ENCODE results near the gene FEM1C.

Gene FEM1C, protein sequence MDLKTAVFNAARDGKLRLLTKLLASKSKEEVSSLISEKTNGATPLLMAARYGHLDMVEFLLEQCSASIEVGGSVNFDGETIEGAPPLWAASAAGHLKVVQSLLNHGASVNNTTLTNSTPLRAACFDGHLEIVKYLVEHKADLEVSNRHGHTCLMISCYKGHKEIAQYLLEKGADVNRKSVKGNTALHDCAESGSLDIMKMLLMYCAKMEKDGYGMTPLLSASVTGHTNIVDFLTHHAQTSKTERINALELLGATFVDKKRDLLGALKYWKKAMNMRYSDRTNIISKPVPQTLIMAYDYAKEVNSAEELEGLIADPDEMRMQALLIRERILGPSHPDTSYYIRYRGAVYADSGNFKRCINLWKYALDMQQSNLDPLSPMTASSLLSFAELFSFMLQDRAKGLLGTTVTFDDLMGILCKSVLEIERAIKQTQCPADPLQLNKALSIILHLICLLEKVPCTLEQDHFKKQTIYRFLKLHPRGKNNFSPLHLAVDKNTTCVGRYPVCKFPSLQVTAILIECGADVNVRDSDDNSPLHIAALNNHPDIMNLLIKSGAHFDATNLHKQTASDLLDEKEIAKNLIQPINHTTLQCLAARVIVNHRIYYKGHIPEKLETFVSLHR

GRCh38 chr5:115544436-115545350 lies at the start of gene FEM1C:
TSS of gene FEM1C (minus strand) at chr5:115544775. CDS start at chr5:115543493, 1,282 bp downstream.
- Histone ChIP-seq H3K27me3 (ENCODE audit: insufficient read depth, low read length, poor library complexity, severe bottlenecking) (no peaks in the 10 kb centered on the region), H4K20me1 (ENCODE audit: insufficient read depth, low read length, poor library complexity, severe bottlenecking) (peaks cover 42% of the 10 kb centered on the region), H3K36me3 (ENCODE audit: insufficient read depth, low read length) (no peaks in the 10 kb centered on the region), H3K9ac (ENCODE audit: low read depth, low read length, poor library complexity, severe bottlenecking) (peak within 1 kb of the TSS; percentile 89), H2AFZ (ENCODE audit: low read length) (peak within 1 kb of the TSS; percentile 88), H3K4me2 (ENCODE audit: low read depth, low read length, poor library complexity, severe bottlenecking) (peak within 1 kb of the TSS; percentile 84), H3K9me3 (ENCODE audit: insufficient read depth, low read depth, low read length) (peaks cover 4% of the 10 kb centered on the region; the same call in 1 of the 2 replicates), H3K9me2 (replicated peaks; ENCODE audit: low read depth, low read length) (no peaks in the 10 kb centered on the region), H3F3A (ENCODE audit: low read depth) (no peaks in the 10 kb centered on the region), H3K79me2 (ENCODE audit: insufficient read depth, low read length) (peaks cover 44% of the 10 kb centered on the region), H3K4me1 (ENCODE audit: insufficient read depth, low read length, poor library complexity, severe bottlenecking) (no peaks in the 10 kb centered on the region), H3K4me3 (ENCODE audit: low read length, poor library complexity, severe bottlenecking) (peak within 1 kb of the TSS; percentile 85)
- TF ChIP-seq EZH2phosphoT487 (IDR thresholded peaks at IDR 0.05; ENCODE audit: borderline replicate concordance) (no peak), CTCF (conservative IDR thresholded peaks at IDR 0.05; ENCODE audit: low read length) (no peak)

DNA sequence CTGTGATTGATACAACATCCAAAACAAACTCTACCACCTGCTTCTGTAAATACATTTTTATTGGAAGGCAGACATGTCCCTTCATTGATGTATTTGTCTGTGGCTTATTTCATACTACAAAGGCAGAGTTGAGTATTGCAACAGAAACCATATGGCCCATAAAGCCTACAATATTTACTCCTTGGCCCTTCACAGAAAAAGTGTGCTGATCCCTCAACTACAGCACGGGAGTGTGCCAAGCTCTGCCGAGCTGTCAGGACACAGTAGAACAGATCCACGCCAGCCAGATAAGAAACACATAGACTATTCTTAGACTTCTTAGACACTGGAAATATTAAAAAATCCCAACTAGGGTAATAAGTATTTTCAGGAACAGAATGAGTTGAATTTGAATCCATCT lies 44.5 kb upstream of the FEM1C start:
- Histone ChIP-seq H3K4me2 (ENCODE audit: low read depth, low read length, poor library complexity, severe bottlenecking) (no peak overlapping the region), H3K9me2 (replicated peaks; ENCODE audit: low read depth, low read length) (no peaks in the 10 kb centered on the region), H3F3A (ENCODE audit: low read depth) (no peaks in the 10 kb centered on the region), H3K9ac (ENCODE audit: low read depth, low read length, poor library complexity, severe bottlenecking) (no peak overlapping the region), H3K36me3 (ENCODE audit: insufficient read depth, low read length) (no peaks in the 10 kb centered on the region), H4K20me1 (ENCODE audit: insufficient read depth, low read length, poor library complexity, severe bottlenecking) (no peaks in the 10 kb centered on the region), H3K27me3 (ENCODE audit: insufficient read depth, low read length, poor library complexity, severe bottlenecking) (no peaks in the 10 kb centered on the region), H3K79me2 (ENCODE audit: insufficient read depth, low read length) (no peaks in the 10 kb centered on the region), H2AFZ (ENCODE audit: low read length) (no peak overlapping the region), H3K4me1 (ENCODE audit: insufficient read depth, low read length, poor library complexity, severe bottlenecking) (no peaks in the 10 kb centered on the region), H3K4me3 (ENCODE audit: low read length, poor library complexity, severe bottlenecking) (no peak overlapping the region), H3K9me3 (ENCODE audit: insufficient read depth, low read depth, low read length) (no peaks in the 10 kb centered on the region)
- no peak for TF ChIP-seq EZH2phosphoT487 (IDR thresholded peaks at IDR 0.05; ENCODE audit: borderline replicate concordance)

- H3K27me3 ChIP-seq (ENCODE audit: insufficient read depth, low read length, poor library complexity, severe bottlenecking): no peaks in the 10 kb centered on the region
- H3K36me3 ChIP-seq (ENCODE audit: insufficient read depth, low read length): no peaks in the 10 kb centered on the region
- H3K9me2 ChIP-seq (replicated peaks; ENCODE audit: low read depth, low read length): no peaks in the 10 kb centered on the region
- no peaks in the 10 kb centered on the region for H3K9me3 ChIP-seq (ENCODE audit: insufficient read depth, low read depth, low read length)
- H3K4me2 ChIP-seq (ENCODE audit: low read depth, low read length, poor library complexity, severe bottlenecking): no peak overlapping the region
- H2AFZ ChIP-seq (ENCODE audit: low read length): no peak overlapping the region
- no peak overlapping the region for H3K4me3 ChIP-seq (ENCODE audit: low read length, poor library complexity, severe bottlenecking)
- TF ChIP-seq EZH2phosphoT487 (IDR thresholded peaks at IDR 0.05; ENCODE audit: borderline replicate concordance): no peak
- TF ChIP-seq CTCF (conservative IDR thresholded peaks at IDR 0.05; ENCODE audit: low read length): no peak
- H3F3A ChIP-seq (ENCODE audit: low read depth): no peaks in the 10 kb centered on the region
- H3K9ac ChIP-seq (ENCODE audit: low read depth, low read length, poor library complexity, severe bottlenecking): no peak overlapping the region
- no peaks in the 10 kb centered on the region for H4K20me1 ChIP-seq (ENCODE audit: insufficient read depth, low read length, poor library complexity, severe bottlenecking)
- H3K79me2 ChIP-seq (ENCODE audit: insufficient read depth, low read length): no peaks in the 10 kb centered on the region
- H3K4me1 ChIP-seq (ENCODE audit: insufficient read depth, low read length, poor library complexity, severe bottlenecking): no peaks in the 10 kb centered on the region
Observed at GRCh38 chr5:115588640-115589039, 44.1 kb upstream of the FEM1C start.
